ENCODE results near the gene ITGB6.

DNA sequence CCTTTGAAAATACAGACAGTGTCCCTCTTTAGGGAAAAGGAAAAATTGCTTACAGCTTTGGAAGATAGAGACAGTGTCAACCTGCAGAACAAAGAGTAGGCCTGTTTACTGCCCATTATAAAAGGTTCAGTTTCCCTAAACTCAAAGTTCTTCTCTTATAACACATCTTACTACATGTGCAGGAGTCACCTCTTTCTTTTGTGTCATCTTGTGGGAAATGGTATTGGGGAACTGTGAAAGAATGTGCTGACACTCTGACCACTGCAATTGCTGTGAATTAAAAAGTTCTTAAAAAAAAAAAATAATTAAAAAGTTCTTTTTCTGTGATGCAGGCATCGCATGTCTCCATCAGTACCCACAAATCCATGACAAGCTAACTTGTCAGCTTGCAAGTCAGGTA, 2.9 kb upstream of the ITGB6 start:
- TF ChIP-seq, protein P1, sequence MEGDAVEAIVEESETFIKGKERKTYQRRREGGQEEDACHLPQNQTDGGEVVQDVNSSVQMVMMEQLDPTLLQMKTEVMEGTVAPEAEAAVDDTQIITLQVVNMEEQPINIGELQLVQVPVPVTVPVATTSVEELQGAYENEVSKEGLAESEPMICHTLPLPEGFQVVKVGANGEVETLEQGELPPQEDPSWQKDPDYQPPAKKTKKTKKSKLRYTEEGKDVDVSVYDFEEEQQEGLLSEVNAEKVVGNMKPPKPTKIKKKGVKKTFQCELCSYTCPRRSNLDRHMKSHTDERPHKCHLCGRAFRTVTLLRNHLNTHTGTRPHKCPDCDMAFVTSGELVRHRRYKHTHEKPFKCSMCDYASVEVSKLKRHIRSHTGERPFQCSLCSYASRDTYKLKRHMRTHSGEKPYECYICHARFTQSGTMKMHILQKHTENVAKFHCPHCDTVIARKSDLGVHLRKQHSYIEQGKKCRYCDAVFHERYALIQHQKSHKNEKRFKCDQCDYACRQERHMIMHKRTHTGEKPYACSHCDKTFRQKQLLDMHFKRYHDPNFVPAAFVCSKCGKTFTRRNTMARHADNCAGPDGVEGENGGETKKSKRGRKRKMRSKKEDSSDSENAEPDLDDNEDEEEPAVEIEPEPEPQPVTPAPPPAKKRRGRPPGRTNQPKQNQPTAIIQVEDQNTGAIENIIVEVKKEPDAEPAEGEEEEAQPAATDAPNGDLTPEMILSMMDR (IDR thresholded peaks at IDR 0.05) = no peak
- TF ChIP-seq EMX1 (CRISPR knock-in tag; IDR thresholded peaks at IDR 0.05) = no peak
- TF ChIP-seq MAX (CRISPR knock-in tag; IDR thresholded peaks at IDR 0.05) = no peak
- no peak for TF ChIP-seq NR3C1 (CRISPR knock-in tag; conservative IDR thresholded peaks at IDR 0.05; ENCODE audit: low read depth)
- TF ChIP-seq TCF7 (CRISPR knock-in tag; IDR thresholded peaks at IDR 0.05; ENCODE audit: low read depth) = no peak
- TF ChIP-seq GABPB1 (CRISPR knock-in tag; IDR thresholded peaks at IDR 0.05) = no peak
- no peak for TF ChIP-seq TEAD4 (CRISPR knock-in tag; IDR thresholded peaks at IDR 0.05)
- TF ChIP-seq SMAD3 (CRISPR knock-in tag; IDR thresholded peaks at IDR 0.05; ENCODE audit: borderline replicate concordance) = no peak
- no peak for TF ChIP-seq NR2C2 (CRISPR knock-in tag; IDR thresholded peaks at IDR 0.05)
- TF ChIP-seq, protein P2, sequence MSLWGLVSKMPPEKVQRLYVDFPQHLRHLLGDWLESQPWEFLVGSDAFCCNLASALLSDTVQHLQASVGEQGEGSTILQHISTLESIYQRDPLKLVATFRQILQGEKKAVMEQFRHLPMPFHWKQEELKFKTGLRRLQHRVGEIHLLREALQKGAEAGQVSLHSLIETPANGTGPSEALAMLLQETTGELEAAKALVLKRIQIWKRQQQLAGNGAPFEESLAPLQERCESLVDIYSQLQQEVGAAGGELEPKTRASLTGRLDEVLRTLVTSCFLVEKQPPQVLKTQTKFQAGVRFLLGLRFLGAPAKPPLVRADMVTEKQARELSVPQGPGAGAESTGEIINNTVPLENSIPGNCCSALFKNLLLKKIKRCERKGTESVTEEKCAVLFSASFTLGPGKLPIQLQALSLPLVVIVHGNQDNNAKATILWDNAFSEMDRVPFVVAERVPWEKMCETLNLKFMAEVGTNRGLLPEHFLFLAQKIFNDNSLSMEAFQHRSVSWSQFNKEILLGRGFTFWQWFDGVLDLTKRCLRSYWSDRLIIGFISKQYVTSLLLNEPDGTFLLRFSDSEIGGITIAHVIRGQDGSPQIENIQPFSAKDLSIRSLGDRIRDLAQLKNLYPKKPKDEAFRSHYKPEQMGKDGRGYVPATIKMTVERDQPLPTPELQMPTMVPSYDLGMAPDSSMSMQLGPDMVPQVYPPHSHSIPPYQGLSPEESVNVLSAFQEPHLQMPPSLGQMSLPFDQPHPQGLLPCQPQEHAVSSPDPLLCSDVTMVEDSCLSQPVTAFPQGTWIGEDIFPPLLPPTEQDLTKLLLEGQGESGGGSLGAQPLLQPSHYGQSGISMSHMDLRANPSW (CRISPR knock-in tag; conservative IDR thresholded peaks at IDR 0.05; ENCODE audit: low read depth) = no peak

All from WTC11 (cell line).